ENCODE results near the gene POU2F3.

The POU2F3 gene

DNA sequence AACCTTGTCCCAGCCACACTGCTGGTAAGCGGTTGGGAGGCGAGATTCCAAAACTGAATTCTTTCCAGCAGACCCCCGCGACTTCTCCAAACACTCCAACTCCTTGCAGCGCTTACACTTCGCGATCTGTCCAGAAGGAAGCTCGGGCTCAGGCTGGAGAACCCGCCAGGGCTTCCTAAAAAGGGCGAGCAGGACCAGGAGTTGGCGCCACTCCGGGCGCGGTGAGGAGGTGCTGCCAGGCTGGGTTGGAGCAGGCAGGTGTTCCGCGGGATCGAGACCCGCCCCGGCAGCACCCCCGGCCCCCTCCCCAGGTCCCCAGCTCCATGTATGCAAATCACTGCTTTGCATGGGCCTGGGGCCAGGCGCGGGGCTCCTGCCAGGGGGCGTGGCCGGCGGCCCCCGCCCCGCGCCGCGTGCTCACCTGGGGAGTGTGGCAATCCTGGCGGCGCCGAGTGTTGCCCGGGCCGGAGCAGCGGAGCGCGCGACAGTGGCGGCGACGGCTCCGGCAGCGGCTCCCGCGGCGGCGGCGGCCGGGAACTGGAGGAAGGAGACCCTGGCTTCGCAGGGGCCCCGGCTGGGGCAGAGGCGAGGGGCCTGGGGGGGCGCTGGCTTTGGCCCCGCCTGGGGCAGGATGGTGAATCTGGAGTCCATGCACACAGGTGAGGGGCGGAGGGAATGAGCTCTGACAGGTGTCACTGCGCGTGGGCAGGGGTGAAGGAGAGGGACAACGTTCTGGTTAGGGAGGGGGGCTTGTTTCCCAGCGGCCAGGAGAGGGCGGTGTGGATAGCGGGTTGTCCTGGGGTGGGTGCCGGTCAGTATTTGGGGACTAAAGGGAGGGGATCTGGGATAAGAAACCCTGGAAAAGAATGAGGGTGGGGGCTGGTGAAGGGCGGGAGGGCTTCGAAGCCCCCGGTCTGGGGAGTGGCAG is at the start of gene POU2F3:
Gene POU2F3 (plus strand): TSS at position 428 of the 928 bp plus-strand sequence. CDS start 204 bp downstream, at position 632.
- H3K27ac ChIP-seq, result no peak within 1 kb of the TSS
- TF ChIP-seq ZFX (IDR thresholded peaks at IDR 0.05), result no peak
- TF ChIP-seq, protein P1, sequence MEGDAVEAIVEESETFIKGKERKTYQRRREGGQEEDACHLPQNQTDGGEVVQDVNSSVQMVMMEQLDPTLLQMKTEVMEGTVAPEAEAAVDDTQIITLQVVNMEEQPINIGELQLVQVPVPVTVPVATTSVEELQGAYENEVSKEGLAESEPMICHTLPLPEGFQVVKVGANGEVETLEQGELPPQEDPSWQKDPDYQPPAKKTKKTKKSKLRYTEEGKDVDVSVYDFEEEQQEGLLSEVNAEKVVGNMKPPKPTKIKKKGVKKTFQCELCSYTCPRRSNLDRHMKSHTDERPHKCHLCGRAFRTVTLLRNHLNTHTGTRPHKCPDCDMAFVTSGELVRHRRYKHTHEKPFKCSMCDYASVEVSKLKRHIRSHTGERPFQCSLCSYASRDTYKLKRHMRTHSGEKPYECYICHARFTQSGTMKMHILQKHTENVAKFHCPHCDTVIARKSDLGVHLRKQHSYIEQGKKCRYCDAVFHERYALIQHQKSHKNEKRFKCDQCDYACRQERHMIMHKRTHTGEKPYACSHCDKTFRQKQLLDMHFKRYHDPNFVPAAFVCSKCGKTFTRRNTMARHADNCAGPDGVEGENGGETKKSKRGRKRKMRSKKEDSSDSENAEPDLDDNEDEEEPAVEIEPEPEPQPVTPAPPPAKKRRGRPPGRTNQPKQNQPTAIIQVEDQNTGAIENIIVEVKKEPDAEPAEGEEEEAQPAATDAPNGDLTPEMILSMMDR (conservative IDR thresholded peaks at IDR 0.05), result no peak

DNA sequence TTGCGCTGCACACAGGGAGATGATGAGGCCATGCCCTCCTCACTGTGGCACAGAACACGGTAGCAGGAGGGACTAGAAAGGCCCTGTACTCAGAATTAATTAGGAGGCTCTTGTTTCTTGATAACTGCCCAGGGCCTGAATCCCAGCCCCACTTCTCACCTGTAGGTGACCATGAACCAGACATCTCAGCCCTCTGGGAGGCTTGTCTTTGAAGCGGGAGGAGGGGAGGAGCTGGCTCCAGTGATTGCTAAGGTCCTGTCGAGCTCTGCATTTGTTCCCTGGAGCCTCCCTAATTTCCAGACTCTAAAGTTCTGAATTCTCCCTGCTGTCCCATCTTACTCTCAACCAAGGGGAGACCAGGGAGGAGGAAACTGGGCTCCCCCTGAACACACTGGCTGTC is 48.9 kb upstream of the POU2F3 start:
- no peak overlapping the region for H3K27ac ChIP-seq
- no peak for TF ChIP-seq ZFX (IDR thresholded peaks at IDR 0.05)
- TF ChIP-seq, protein P1 (conservative IDR thresholded peaks at IDR 0.05), result no peak

DNA sequence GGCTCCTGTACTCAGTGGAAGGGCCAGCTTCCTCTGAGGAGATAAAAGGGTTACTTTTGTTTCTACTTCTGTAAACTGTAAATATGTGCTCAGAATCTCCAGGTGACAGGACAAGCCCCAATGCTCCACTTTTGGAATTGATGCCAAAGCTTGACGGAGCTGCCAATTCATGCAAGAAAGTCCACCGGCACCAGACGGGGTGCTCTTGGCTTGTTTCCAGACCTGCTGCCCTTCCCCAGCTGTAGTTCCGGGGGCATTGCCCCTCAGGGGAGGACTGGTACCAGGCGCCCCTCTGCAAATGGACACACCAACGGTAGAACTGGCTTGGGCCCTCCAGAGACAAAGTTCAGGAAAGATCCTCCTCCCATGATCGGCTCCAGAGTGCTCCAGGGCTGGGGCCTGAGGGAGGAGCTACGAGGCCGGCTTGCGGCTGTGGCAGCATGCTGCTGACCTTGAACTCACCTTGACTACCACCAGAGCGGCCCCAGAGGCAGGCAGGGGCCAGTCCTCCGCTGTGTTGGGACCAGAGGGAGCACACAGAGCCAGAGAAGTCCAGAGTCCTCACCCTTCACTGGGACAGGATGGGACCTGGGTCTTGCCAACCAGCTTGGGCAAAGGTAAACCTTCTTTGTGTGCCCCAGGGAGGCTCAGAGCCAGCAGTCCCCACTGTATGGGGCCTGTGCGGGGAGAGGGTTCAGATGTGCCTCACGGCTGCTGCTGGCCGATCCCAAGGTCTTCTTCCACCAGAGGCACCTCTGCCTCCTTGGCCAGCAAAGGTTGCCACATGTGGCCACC is 46.9 kb upstream of the POU2F3 start:
- H3K27ac ChIP-seq, result no peak overlapping the region
- TF ChIP-seq ZFX (IDR thresholded peaks at IDR 0.05), result no peak
- TF ChIP-seq, protein P1 (conservative IDR thresholded peaks at IDR 0.05), result no peak

DNA sequence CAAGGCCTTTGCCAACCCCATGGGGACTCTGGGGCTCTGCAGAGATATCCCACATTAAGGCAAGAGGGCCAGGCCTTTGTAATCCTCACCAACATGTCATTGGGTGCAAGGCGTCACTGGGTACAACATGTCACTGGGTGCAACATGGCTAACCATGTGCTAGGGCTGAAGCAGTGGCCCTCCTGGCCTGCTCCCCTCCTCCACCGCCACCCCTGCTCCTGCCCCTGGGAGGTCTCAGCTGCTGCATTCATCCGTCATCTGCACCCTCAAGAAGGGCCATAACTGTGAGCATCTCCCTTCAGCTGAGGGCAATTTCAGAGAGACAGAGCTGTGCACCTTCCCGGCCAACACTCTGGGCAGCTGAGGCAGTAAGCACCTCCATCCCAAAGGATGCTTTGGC is 45.8 kb upstream of the POU2F3 start:
- H3K27ac ChIP-seq, result no peak overlapping the region
- TF ChIP-seq ZFX (IDR thresholded peaks at IDR 0.05), result no peak
- TF ChIP-seq, protein P1 (conservative IDR thresholded peaks at IDR 0.05), result no peak

DNA sequence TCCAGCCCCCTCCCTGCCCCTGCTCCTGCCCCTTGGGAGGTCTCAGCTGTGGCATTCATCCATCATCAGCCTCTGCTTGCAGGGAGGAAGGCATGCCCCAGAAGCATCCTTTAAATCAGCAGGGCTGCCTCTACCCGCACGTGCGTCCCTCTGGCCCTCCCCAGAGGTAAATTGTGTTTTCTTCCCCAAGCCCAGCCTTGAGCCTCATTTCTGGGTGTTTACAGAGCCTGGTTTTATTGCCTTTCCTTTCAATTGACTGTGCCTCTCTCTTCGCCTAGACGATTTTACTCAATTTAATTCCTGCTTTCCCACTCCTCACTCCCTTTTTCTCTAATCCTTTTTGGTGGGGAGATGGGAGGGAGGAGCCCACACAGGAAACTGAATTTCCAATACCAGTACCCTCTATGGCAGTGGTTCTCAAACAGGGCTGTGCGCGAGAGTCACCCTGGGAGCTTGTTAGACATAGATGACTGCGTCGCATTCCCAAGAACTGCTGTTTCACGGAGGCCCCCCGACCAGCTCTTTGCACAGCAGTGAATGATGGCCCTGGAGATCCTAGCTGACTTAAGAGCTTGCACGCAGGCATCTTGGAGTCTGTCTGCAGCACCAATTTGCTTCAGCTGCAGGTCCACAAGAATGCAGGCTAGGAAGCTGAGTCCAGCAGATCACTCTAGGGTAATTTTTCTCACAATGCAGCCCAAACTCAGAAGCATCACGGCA is 44.2 kb upstream of the POU2F3 start:
- H3K27ac ChIP-seq, result no peak overlapping the region
- TF ChIP-seq, protein P1 (conservative IDR thresholded peaks at IDR 0.05), result no peak
- no peak for TF ChIP-seq ZFX (IDR thresholded peaks at IDR 0.05)

DNA sequence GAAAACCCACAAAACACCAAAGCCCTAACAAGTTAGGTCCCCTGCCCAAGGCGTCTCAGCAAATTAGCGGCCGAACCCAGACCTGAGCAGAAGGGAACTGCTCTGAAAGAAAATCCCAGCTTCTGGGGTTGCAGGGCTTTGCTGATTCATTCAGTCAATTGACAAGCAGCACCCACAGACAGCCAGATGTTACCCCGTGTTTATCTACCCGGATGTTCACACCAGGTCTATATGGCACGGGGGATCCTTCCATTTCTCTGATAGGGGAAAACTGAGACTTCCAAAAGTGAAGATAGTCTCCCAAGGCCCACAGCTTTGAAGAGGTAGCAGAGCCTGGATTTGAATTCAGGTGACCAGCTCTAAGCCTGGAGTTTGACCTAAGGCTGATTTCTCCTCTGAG is 43.1 kb upstream of the POU2F3 start:
- TF ChIP-seq, protein P1 (conservative IDR thresholded peaks at IDR 0.05), result no peak
- no peak for TF ChIP-seq ZFX (IDR thresholded peaks at IDR 0.05)
- no peak overlapping the region for H3K27ac ChIP-seq

Measured in C4-2B (cell line).